ENCODE results near the gene IFT20. TPM values are rescaled to one million over a fixed set of nuclear protein-coding genes. Genes with fewer than 3 reads are reported as not detected.

Gene IFT20
- total and polyA plus RNA-seq, 10 of the 15 experiments (the other 5 are each of a cell fraction or from before 2014, with no cell fraction given), result 9.4 to 38.2 (median 19.1) TPM

GRCh38 chr17:28327031-28327607 lies 8.2 kb downstream of the IFT20 start (continued):
- TF ChIP-seq HDGF (IDR thresholded peaks at IDR 0.05) (0 out of 2 replicates have a peak, but pooled peaks have one; percentile 31), BCL11A (IDR thresholded peaks at IDR 0.05; ENCODE audit: low read depth, low read length) (peak; percentile 66)

- ATAC-seq (no peak), DNase-seq (ENCODE audit: low read depth, low spot score) (no peak), FAIRE-seq (no peak)
- CTCF ChIA-PET, result interaction anchor here (1.9 kb wide), 1 partner anchor 9 kb away, joined by 5 read pairs; the partner anchor contains the start of genes IFT20 and TNFAIP1
- Histone ChIP-seq H3K79me2 (ENCODE audit: control insufficient read depth, insufficient read depth, low read length) (peaks cover 38% of the 10 kb centered on the region), H3K9ac (ENCODE audit: control insufficient read depth, insufficient read depth, low read length) (no peak overlapping the region), H3K4me1 (ENCODE audit: control insufficient read depth, insufficient read depth, low read length) (peaks cover 6% of the 10 kb centered on the region; the same call in 1 of the 2 replicates), H4K20me1 (ENCODE audit: control insufficient read depth, insufficient read depth) (no peaks in the 10 kb centered on the region), H3K9me3 (replicated peaks; ENCODE audit: control insufficient read depth, insufficient read depth, low read length) (no peaks in the 10 kb centered on the region), H3K4me2 (ENCODE audit: control insufficient read depth, insufficient read depth) (no peak overlapping the region), H3K27ac (ENCODE audit: control insufficient read depth, insufficient read depth) (no peak overlapping the region), H3K4me3 (no peak overlapping the region), H3K27me3 (replicated peaks in 1 of 2; ENCODE audit: control insufficient read depth in 2 of 2, insufficient read depth in 2 of 2, low read length in 1 of 2) (no peaks in the 10 kb centered on the region), H2AFZ (ENCODE audit: control insufficient read depth, low read depth, low read length) (no peak overlapping the region), H3K36me3 (ENCODE audit: control insufficient read depth in 2 of 2, insufficient read depth in 2 of 2, low read length in 1 of 2) (peaks cover 11 to 15% of the 10 kb centered on the region in 2 experiments)
- WGBS (ENCODE audit: insufficient coverage, insufficient replicate concordance, low lambda C conversion rate, missing lambda C conversion rate), result 97% methylated on average over 7 of the region's 7 CpGs
- in situ Hi-C loops (cut with MboI) (no loop called here), intact Hi-C loops (cut with micrococcal nuclease; ENCODE audit: unreplicated experiment) (no loop called here)
- BruUV-seq (replicated peaks), result no TSS peak
- POLR2A ChIA-PET, result interaction anchor here (0.5 to 1.1 kb wide), 3 partner anchors 9 to 350 kb away, joined by 3 read pairs; no protein-coding TSS in a partner anchor
- SMC1A ChIA-PET (ENCODE audit: uncharacterized antibody, unreplicated experiment), result interaction anchor here (1.1 to 1.4 kb wide), 2 partner anchors 9 to 32 kb away, joined by 3 to 6 read pairs; partner anchors contain the start of genes IFT20 and TNFAIP1
- RAD21 ChIA-PET (ENCODE audit: unreplicated experiment), result interaction anchor here (1.1 kb wide), 1 partner anchor 10 kb away, joined by 7 read pairs; the partner anchor contains the start of genes IFT20 and TNFAIP1
- no peak for TF ChIP-seq TARDBP (IDR thresholded peaks at IDR 0.05; ENCODE audit: borderline replicate concordance)
- TF ChIP-seq E4F1 (IDR thresholded peaks at IDR 0.05; ENCODE audit: borderline replicate concordance, partially characterized antibody), result no peak
- TF ChIP-seq CHD4 (IDR thresholded peaks at IDR 0.05), result no peak
- TF ChIP-seq ZNF207 (IDR thresholded peaks at IDR 0.05; ENCODE audit: borderline replicate concordance), result no peak
- no peak for TF ChIP-seq SP1 (IDR thresholded peaks at IDR 0.05; ENCODE audit: low read depth, low read length)
- no peak for TF ChIP-seq WRNIP1 (IDR thresholded peaks at IDR 0.05; ENCODE audit: borderline replicate concordance, low read depth, low read length)
- no peak for TF ChIP-seq ZBTB4 (CRISPR knock-in tag; IDR thresholded peaks at IDR 0.05)
- TF ChIP-seq KDM1A (IDR thresholded peaks at IDR 0.05; ENCODE audit: borderline replicate concordance), result no peak
- no peak for TF ChIP-seq BCL11A (IDR thresholded peaks at IDR 0.05; ENCODE audit: low read depth, low read length)
- no peak for TF ChIP-seq ATF2 (IDR thresholded peaks at IDR 0.05; ENCODE audit: low read length)
- TF ChIP-seq MXI1 (IDR thresholded peaks at IDR 0.05; ENCODE audit: low read depth, low read length), result no peak
- no peak for TF ChIP-seq EP300 (IDR thresholded peaks at IDR 0.05; ENCODE audit: borderline replicate concordance in 1 of 2, control insufficient read depth in 1 of 2, low read depth in 2 of 2, low read length in 2 of 2)
- TF ChIP-seq CBX3 (IDR thresholded peaks at IDR 0.05; ENCODE audit: borderline replicate concordance, low read depth), result no peak
- TF ChIP-seq CBX5 (IDR thresholded peaks at IDR 0.05; ENCODE audit: low read depth), result no peak
These were observed 9.2 kb downstream of the IFT20 start for GRCh38 chr17:28326114-28326513.
